ENCODE data around the gene USF2. TPM values are rescaled to one million over a fixed set of nuclear protein-coding genes. Genes with fewer than 3 reads are reported as not detected.

USF2 gene
- polyA plus RNA-seq, 1 donor (not counting 4 experiments of a cell fraction or from before 2014, with no cell fraction given), result 53.8 TPM

- Histone ChIP-seq H3K4me3 (ENCODE audit: control insufficient read depth in 2 of 3, extremely low read depth in 1 of 3, insufficient read depth in 2 of 3, low read depth in 1 of 3, low read length in 3 of 3) (no peak overlapping the region), H3K79me2 (ENCODE audit: control insufficient read depth, insufficient read depth, low read length) (no peaks in the 10 kb centered on the region), H3K27me3 (ENCODE audit: control insufficient read depth, extremely low read depth, insufficient read depth, low read length) (peaks cover 14% of the 10 kb centered on the region), H3K36me3 (ENCODE audit: control insufficient read depth in 2 of 2, extremely low read depth in 1 of 2, insufficient read depth in 2 of 2, low read length in 2 of 2) (peaks cover 9 to 16% of the 10 kb centered on the region in 2 experiments), H4K20me1 (ENCODE audit: control insufficient read depth, extremely low read depth, insufficient read depth, low read length) (no peaks in the 10 kb centered on the region), H2AFZ (ENCODE audit: control insufficient read depth, low read length) (no peak overlapping the region), H3K4me1 (ENCODE audit: control insufficient read depth, extremely low read depth, insufficient read depth, low read length) (peaks cover 7% of the 10 kb centered on the region), H3K9me1 (ENCODE audit: control insufficient read depth, extremely low read depth, insufficient read depth, low read length) (no peaks in the 10 kb centered on the region), H3K4me2 (ENCODE audit: control insufficient read depth, extremely low read depth, insufficient read depth, low read depth, low read length) (no peak overlapping the region), H3K9ac (ENCODE audit: control insufficient read depth, extremely low read depth, insufficient read depth, low read length) (no peak overlapping the region), H3K9me3 (ENCODE audit: control insufficient read depth, low read depth, low read length) (no peaks in the 10 kb centered on the region), H3K27ac (ENCODE audit: control insufficient read depth, insufficient read depth, low read length) (no peak overlapping the region)
- no peak for TF ChIP-seq EZH2 (IDR thresholded peaks at IDR 0.05; ENCODE audit: low read length)
- TF ChIP-seq, protein P1, sequence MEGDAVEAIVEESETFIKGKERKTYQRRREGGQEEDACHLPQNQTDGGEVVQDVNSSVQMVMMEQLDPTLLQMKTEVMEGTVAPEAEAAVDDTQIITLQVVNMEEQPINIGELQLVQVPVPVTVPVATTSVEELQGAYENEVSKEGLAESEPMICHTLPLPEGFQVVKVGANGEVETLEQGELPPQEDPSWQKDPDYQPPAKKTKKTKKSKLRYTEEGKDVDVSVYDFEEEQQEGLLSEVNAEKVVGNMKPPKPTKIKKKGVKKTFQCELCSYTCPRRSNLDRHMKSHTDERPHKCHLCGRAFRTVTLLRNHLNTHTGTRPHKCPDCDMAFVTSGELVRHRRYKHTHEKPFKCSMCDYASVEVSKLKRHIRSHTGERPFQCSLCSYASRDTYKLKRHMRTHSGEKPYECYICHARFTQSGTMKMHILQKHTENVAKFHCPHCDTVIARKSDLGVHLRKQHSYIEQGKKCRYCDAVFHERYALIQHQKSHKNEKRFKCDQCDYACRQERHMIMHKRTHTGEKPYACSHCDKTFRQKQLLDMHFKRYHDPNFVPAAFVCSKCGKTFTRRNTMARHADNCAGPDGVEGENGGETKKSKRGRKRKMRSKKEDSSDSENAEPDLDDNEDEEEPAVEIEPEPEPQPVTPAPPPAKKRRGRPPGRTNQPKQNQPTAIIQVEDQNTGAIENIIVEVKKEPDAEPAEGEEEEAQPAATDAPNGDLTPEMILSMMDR (optimal IDR thresholded peaks at IDR 0.05 in 1 of 3, IDR thresholded peaks at IDR 0.05 in 1 of 3, conservative IDR thresholded peaks at IDR 0.05 in 1 of 3; ENCODE audit: extremely low read depth in 1 of 3, insufficient read depth in 2 of 3, low read length in 3 of 3), result no peak
- DNase-seq (ENCODE audit: low read depth, low spot score), result no peak
- dilution Hi-C loops (cut with MboI; ENCODE audit: extremely low pct_ligation_motif_present, low sequenced_read_pairs), result no loop called here
- no peak for FAIRE-seq
Observed at GRCh38 chr19:35278578-35279284, 10.0 kb downstream of the USF2 start.

DNA sequence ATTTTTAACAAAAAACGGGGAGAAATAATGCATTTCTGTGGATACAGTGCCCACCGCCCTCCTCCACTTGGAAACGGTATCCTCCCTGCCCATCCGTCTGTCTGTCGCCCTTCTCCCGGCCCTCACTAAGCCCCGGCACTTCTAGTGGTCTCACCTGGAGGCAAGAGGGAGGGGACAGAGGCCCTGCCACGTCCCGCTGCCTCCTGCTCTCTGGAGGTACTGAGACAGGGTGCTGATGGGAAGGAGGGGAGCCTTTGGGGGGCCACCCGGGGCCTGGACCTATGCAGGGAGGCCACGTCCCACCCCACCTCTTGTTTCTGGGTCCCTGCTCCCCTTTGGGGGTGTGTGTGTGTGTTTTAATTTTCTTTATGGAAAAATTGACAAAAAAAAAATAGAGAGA lies 10.6 kb downstream of the USF2 start:
- H4K20me1 ChIP-seq (ENCODE audit: control insufficient read depth, extremely low read depth, insufficient read depth, low read length), result no peaks in the 10 kb centered on the region
- no peak overlapping the region for H3K9ac ChIP-seq (ENCODE audit: control insufficient read depth, extremely low read depth, insufficient read depth, low read length)
- H2AFZ ChIP-seq (ENCODE audit: control insufficient read depth, low read length), result no peak overlapping the region
- H3K36me3 ChIP-seq (ENCODE audit: control insufficient read depth in 2 of 2, extremely low read depth in 1 of 2, insufficient read depth in 2 of 2, low read length in 2 of 2), result peaks cover 4 to 12% of the 10 kb centered on the region in 2 experiments
- H3K4me2 ChIP-seq (ENCODE audit: control insufficient read depth, extremely low read depth, insufficient read depth, low read depth, low read length), result no peak overlapping the region
- no peak for DNase-seq (ENCODE audit: low read depth, low spot score)
- H3K27ac ChIP-seq (ENCODE audit: control insufficient read depth, insufficient read depth, low read length), result no peak overlapping the region
- H3K79me2 ChIP-seq (ENCODE audit: control insufficient read depth, insufficient read depth, low read length), result no peaks in the 10 kb centered on the region
- H3K9me1 ChIP-seq (ENCODE audit: control insufficient read depth, extremely low read depth, insufficient read depth, low read length), result no peaks in the 10 kb centered on the region
- TF ChIP-seq EZH2 (IDR thresholded peaks at IDR 0.05; ENCODE audit: low read length), result no peak
- TF ChIP-seq, protein P1 (optimal IDR thresholded peaks at IDR 0.05 in 1 of 3, IDR thresholded peaks at IDR 0.05 in 1 of 3, conservative IDR thresholded peaks at IDR 0.05 in 1 of 3; ENCODE audit: extremely low read depth in 1 of 3, insufficient read depth in 2 of 3, low read length in 3 of 3), result no peak
- no peak for FAIRE-seq
- H3K4me1 ChIP-seq (ENCODE audit: control insufficient read depth, extremely low read depth, insufficient read depth, low read length), result peaks cover 7% of the 10 kb centered on the region
- peaks cover 18% of the 10 kb centered on the region for H3K27me3 ChIP-seq (ENCODE audit: control insufficient read depth, extremely low read depth, insufficient read depth, low read length)
- dilution Hi-C loops (cut with MboI; ENCODE audit: extremely low pct_ligation_motif_present, low sequenced_read_pairs), result no loop called here
- no peaks in the 10 kb centered on the region for H3K9me3 ChIP-seq (ENCODE audit: control insufficient read depth, low read depth, low read length)
- H3K4me3 ChIP-seq (ENCODE audit: control insufficient read depth in 2 of 3, extremely low read depth in 1 of 3, insufficient read depth in 2 of 3, low read depth in 1 of 3, low read length in 3 of 3), result no peak overlapping the region

Data from keratinocyte (primary cell).